Stimulated activated naive CD8-positive, alpha-beta T cell treated with anti-CD3 and anti-CD28 coated beads, Interleukin-15, Interleukin-2, amounts not matched to agents 100 ng/mL and 50 ng/mL, for 24 hours (primary cell): ENCODE results near the gene ZDHHC16.
"Not testable (repeated sequence)": the region's sequence is repeated elsewhere in the genome, so short reads cannot be mapped to it uniquely, and the experiment has no call there.

ENCODE experiments used
- H3K27ac Mint-ChIP-seq: one replicate; pipeline ENCODE4 v1.8.0; 2021; ENCODE audit warnings: mild to moderate bottlenecking, mixed read lengths
- H3K27me3 Mint-ChIP-seq: one replicate; pipeline ENCODE4 v1.8.0; 2021; ENCODE audit warnings: mixed read lengths
- H3K36me3 Mint-ChIP-seq: one replicate; pipeline ENCODE4 v1.8.0; 2021; ENCODE audit warnings: low read depth, mixed read lengths
- H3K4me1 Mint-ChIP-seq: one replicate; pipeline ENCODE4 v1.8.0; 2021; ENCODE audit warnings: low read depth, mixed read lengths
- H3K4me3 Mint-ChIP-seq: one replicate; pipeline ENCODE4 v1.8.0; 2021; ENCODE audit warnings: mild to moderate bottlenecking, mixed read lengths
- H3K9me3 Mint-ChIP-seq: one replicate; pipeline ENCODE4 v1.8.0; 2021; ENCODE audit warnings: mixed read lengths

Gene ZDHHC16

GRCh38 chr10:97456034-97456685 lies 10.2 kb downstream of the ZDHHC16 start:
- Mint-ChIP-seq H3K27me3 (no peaks in the 10 kb centered on the region), H3K4me1 (peaks cover 27% of the 10 kb centered on the region), H3K4me3 (no peak overlapping the region), H3K9me3 (no peaks in the 10 kb centered on the region), H3K27ac (no peak overlapping the region), H3K36me3 (peaks cover 73% of the 10 kb centered on the region)

- Mint-ChIP-seq H3K4me3 (no peak overlapping the region), H3K27ac (peak overlapping the region; percentile 53), H3K27me3 (no peaks in the 10 kb centered on the region), H3K9me3 (no peaks in the 10 kb centered on the region), H3K4me1 (peaks cover 27% of the 10 kb centered on the region), H3K36me3 (peaks cover 77% of the 10 kb centered on the region)
Measured at GRCh38 chr10:97456686-97457065, 10.7 kb downstream of the ZDHHC16 start.

DNA sequence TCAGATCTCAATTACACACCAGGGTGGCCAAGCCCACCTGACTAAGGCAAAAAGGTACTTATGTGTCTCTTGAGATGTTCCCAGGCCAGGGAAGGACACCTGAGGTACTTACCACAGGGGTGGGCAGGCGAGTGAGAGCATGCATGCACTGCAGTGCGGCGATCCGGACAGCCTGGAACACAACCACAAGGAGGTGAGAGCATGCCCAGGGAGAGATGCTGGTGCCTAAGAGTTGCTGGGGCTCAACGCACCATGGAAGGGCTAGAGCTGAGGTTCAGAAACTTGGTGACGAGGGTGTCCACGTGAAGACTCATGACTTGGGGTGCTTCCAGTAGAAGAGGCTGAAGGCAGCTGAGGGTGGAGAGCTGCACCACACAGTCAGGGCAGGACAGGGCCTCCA lies 13.1 kb downstream of the ZDHHC16 start:
- Mint-ChIP-seq H3K4me3 (no peak overlapping the region), H3K27me3 (no peaks in the 10 kb centered on the region), H3K27ac (peak overlapping the region; percentile 23), H3K9me3 (no peaks in the 10 kb centered on the region), H3K4me1 (peaks cover 14% of the 10 kb centered on the region), H3K36me3 (peaks cover 76% of the 10 kb centered on the region)

GRCh38 chr10:97459933-97460332 lies 14.0 kb downstream of the ZDHHC16 start:
- H3K4me3 Mint-ChIP-seq: no peak overlapping the region
- peaks cover 74% of the 10 kb centered on the region for H3K36me3 Mint-ChIP-seq
- H3K9me3 Mint-ChIP-seq: no peaks in the 10 kb centered on the region
- no peaks in the 10 kb centered on the region for H3K27me3 Mint-ChIP-seq
- H3K4me1 Mint-ChIP-seq: peaks cover 6% of the 10 kb centered on the region
- no peak overlapping the region for H3K27ac Mint-ChIP-seq

DNA sequence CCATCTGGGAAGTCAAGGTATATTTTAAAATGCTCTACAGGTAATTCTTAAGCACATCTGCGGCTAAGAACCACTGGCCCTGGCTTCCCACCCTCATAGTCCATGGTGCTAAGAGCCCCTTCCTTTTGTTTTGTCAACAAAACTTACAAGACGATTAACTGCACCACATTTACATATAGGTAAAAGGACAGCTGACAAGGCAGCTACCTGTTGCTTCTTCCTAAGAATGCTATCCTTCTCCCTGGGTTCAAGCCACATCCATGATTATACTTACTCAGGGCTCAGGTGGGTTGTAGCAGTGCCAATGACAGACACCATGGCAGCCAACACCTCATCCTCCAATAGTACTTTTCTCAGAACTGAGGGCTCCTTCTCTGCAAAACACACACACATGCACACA lies 16.3 kb downstream of the ZDHHC16 start:
- H3K9me3 Mint-ChIP-seq: no peaks in the 10 kb centered on the region
- H3K4me3 Mint-ChIP-seq: no peak overlapping the region
- H3K27me3 Mint-ChIP-seq: no peaks in the 10 kb centered on the region
- H3K36me3 Mint-ChIP-seq: peaks cover 69% of the 10 kb centered on the region
- no peaks in the 10 kb centered on the region for H3K4me1 Mint-ChIP-seq
- H3K27ac Mint-ChIP-seq: no peak overlapping the region

DNA sequence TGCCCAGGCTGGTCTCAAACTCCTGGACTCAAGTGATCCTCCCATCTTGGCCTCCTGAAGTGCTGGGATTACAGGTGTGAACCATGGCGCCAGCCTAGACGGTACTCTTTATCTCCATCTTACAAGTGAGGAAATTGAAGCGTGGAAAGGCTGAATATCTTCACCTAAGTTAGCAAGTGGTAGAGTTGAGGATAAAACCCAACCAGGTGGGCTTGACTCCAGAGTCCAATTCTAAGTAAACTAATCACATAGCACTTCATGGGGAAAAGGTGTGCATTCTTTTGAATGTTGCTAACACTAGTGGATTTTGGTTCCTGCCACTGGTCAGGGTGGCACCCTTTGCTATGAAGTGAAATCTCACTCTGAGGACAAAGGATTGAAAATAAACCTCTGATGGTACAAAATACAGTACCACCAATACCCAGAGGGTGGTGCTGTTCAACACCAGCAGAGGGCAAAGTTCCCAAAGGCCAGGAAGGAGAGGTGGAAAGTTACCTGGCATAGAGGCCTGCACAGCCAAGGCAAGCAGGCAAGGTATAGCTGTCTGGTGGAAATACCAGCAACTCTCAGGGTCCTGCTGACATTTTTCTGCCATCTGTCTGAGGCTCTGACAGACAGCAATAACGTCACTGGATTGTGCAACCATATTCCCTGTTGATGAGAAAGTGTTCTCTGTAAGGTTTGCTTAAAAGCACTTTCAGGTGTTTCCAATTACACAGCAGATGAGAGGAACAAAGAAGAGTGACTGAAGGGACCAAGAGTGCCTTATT lies 17.6 kb downstream of the ZDHHC16 start:
- no peak overlapping the region for H3K4me3 Mint-ChIP-seq
- H3K9me3 Mint-ChIP-seq: no peaks in the 10 kb centered on the region
- peaks cover 61% of the 10 kb centered on the region for H3K36me3 Mint-ChIP-seq
- no peak overlapping the region for H3K27ac Mint-ChIP-seq
- H3K4me1 Mint-ChIP-seq: no peaks in the 10 kb centered on the region
- no peaks in the 10 kb centered on the region for H3K27me3 Mint-ChIP-seq

DNA sequence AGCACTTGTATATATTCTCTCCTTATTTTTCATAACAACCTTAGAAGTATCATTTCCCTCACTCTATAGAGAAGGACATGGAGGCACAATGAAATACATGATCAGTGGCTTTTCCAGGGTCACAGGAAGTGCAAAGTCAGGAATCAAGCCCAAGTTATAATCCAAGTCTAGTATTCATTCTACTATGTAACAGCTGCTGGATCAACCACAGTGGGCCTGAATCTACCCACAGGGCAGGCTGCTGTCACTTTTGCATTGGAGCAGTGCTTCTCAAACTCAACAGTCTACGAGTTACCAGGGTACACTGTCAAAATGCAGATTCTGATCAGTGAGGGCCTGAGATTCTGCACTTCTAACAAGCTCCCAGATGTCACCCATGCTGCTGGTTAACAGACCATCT lies 18.3 kb downstream of the ZDHHC16 start:
- H3K4me1 Mint-ChIP-seq: no peaks in the 10 kb centered on the region
- H3K4me3 Mint-ChIP-seq: no peak overlapping the region
- no peaks in the 10 kb centered on the region for H3K9me3 Mint-ChIP-seq
- H3K36me3 Mint-ChIP-seq: peaks cover 59% of the 10 kb centered on the region
- no peaks in the 10 kb centered on the region for H3K27me3 Mint-ChIP-seq
- peak overlapping the region; percentile 43 for H3K27ac Mint-ChIP-seq

DNA sequence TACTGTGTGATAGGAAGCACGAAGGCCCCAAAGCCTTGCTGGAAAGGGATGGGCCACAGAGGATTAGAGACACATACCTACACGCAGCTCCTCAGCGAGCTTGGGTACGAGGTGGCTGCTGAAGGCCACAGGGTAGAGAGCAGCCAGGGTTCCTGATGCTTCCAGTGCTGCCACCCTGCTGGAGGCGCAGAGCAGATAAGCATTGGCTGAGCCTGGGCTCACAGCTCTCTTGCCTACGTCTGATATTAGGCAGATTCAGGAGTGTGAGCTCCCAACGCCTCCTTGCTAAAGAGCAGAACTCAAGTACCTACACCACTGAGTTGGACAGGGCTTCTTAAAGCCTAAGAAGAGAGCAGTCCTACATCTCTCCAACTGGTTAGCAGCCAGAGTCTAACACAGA lies 20.0 kb downstream of the ZDHHC16 start:
- H3K27ac Mint-ChIP-seq: no peak overlapping the region
- H3K36me3 Mint-ChIP-seq: peaks cover 54% of the 10 kb centered on the region

GRCh38 chr10:97466755-97467154 lies 20.8 kb downstream of the ZDHHC16 start:
- Mint-ChIP-seq H3K4me3 (no peak overlapping the region), H3K9me3 (no peaks in the 10 kb centered on the region), H3K27me3 (no peaks in the 10 kb centered on the region), H3K4me1 (no peaks in the 10 kb centered on the region), H3K36me3 (peaks cover 49% of the 10 kb centered on the region), H3K27ac (no peak overlapping the region)

More for the DNA sequence above, 20.0 kb downstream of the ZDHHC16 start:
- no peaks in the 10 kb centered on the region for H3K4me1 Mint-ChIP-seq
- H3K4me3 Mint-ChIP-seq: no peak overlapping the region
- no peaks in the 10 kb centered on the region for H3K9me3 Mint-ChIP-seq
- no peaks in the 10 kb centered on the region for H3K27me3 Mint-ChIP-seq

- Mint-ChIP-seq H3K4me3 (no peak overlapping the region), H3K27me3 (no peaks in the 10 kb centered on the region), H3K36me3 (peaks cover 46% of the 10 kb centered on the region), H3K4me1 (no peaks in the 10 kb centered on the region), H3K9me3 (no peaks in the 10 kb centered on the region), H3K27ac (no peak overlapping the region)
Measured at GRCh38 chr10:97468162-97468561, 22.2 kb downstream of the ZDHHC16 start.

- not testable (repeated sequence) for H3K27ac Mint-ChIP-seq, H3K9me3 Mint-ChIP-seq, H3K4me1 Mint-ChIP-seq, H3K27me3 Mint-ChIP-seq, H3K4me3 Mint-ChIP-seq
- H3K36me3 Mint-ChIP-seq: peaks cover 48% of the 10 kb centered on the region
Measured at GRCh38 chr10:97468781-97469180, 22.8 kb downstream of the ZDHHC16 start.

- no peak overlapping the region for H3K27ac Mint-ChIP-seq
- no peaks in the 10 kb centered on the region for H3K4me1 Mint-ChIP-seq
- H3K4me3 Mint-ChIP-seq: no peak overlapping the region
- H3K9me3 Mint-ChIP-seq: no peaks in the 10 kb centered on the region
- no peaks in the 10 kb centered on the region for H3K27me3 Mint-ChIP-seq
- H3K36me3 Mint-ChIP-seq: peaks cover 76% of the 10 kb centered on the region
Measured at GRCh38 chr10:97474918-97475317, 28.9 kb downstream of the ZDHHC16 start.

DNA sequence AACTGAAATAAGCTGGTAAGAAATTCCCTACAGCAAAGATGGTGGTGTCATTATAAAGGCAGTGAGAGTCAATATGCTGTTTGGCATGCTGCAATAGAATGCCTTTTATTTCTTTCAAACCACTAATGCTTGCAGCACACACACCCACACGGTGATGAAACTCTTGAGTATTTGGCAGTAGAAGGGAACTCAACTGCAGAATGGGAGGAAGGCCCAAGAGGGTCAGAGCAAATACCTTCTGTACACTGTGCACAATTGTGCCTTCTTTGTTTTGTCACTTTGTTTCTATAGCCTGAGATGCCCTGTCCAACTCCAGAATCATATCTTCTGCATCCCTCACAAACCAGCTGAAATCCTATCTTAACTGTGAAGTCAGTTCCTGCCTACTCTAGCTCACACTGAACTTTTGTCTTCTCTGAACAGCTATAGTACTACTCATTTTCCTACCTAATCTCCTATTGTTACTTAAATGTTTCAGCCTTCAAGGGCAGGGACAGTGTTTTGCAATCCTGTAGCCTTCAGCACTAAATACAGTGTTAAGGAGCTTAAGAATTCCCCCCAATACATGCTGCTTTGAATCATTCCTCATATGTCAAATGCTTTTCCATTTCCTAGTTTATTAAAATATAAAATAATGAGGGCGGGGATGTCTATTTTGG lies 30.1 kb downstream of the ZDHHC16 start:
- Mint-ChIP-seq H3K27ac (no peak overlapping the region), H3K4me1 (no peaks in the 10 kb centered on the region), H3K27me3 (no peaks in the 10 kb centered on the region), H3K9me3 (no peaks in the 10 kb centered on the region), H3K4me3 (no peak overlapping the region), H3K36me3 (peaks cover 79% of the 10 kb centered on the region)

DNA sequence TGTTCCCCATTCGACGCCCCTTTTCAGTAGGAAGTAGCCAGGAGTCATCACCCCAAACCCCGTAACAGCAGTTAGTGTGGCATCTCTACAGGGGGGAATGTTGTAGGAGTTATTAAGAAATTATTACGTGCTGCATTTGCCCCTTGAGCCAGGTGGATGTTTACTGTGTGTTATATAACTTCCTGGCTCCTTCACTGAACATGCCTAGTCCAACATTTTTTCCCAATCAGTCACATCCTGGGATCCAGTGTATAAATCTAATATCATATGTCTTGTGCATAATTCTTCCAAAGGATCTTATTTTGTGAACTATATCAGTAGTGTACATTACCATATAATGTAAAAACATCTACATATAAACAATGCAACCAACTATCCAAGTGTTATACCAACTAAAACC lies 33.4 kb downstream of the ZDHHC16 start:
- not testable (repeated sequence) for H3K9me3 Mint-ChIP-seq, H3K4me1 Mint-ChIP-seq, H3K27me3 Mint-ChIP-seq, H3K27ac Mint-ChIP-seq, H3K4me3 Mint-ChIP-seq
- H3K36me3 Mint-ChIP-seq: peaks cover 68% of the 10 kb centered on the region

DNA sequence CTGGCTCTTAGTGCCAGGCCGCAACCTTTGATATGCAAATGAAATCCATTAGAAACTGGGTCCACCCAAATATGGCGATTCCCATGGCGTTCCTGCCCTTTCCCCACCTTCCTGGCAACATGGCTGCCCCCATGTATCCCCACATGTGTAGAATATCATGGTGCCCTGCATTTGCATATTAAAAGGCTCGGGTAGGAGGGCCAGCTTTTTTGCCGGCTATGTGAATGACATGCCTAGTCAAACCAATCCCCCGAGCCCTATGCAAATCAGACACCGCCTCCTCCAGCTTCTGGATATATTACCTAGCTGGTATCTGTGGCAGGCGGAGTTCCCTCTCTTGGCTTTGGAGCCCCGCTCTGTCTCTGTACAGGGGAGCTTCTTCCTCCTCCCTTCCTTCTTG lies 34.0 kb downstream of the ZDHHC16 start:
- H3K27ac Mint-ChIP-seq: no peak overlapping the region
- no peaks in the 10 kb centered on the region for H3K4me1 Mint-ChIP-seq
- no peaks in the 10 kb centered on the region for H3K27me3 Mint-ChIP-seq
- peaks cover 64% of the 10 kb centered on the region for H3K36me3 Mint-ChIP-seq
- no peak overlapping the region for H3K4me3 Mint-ChIP-seq
- H3K9me3 Mint-ChIP-seq: no peaks in the 10 kb centered on the region
